Middle frontal gyrus (tissue), 1 donor: ENCODE data around the gene SLC22A3.

Experiments used
- DNase-seq: peaks from one replicate; pipeline ENCODE4 v3.0.0-alpha.2; 2015; ENCODE audit warnings: low spot score; ENCODE audit errors: extremely low spot score

Gene SLC22A3

GRCh38 chr6:160500639-160501038, 152.5 kb downstream of the SLC22A3 start:
- DNase-seq = no peak
